PC-3 (cell line): ENCODE measurements around the gene BASP1. TPM values are rescaled to one million over a fixed set of nuclear protein-coding genes. Genes with fewer than 3 reads are reported as not detected.
A peak's percentile ranks its signal among the peaks of the same experiment; 100 is the strongest.

ENCODE experiments used
- ATAC-seq: fragments of 200-7000 bp; cut with Tn5 transposase; 2 replicates; pipeline ENCODE4 v1.9.1; 2020; ENCODE audit warnings: mild to moderate bottlenecking, moderate library complexity
- BruUV-seq: library from RNA; stranded (reverse); fragments of 400-500 nt; replicated peaks from 2 replicates; lab custom pipeline; 2021; lab: Mats Ljungman, UMichigan
- CTCF ChIA-PET: fragments of 300-600 bp; sonication (Branson Sonifier 250); formaldehyde crosslinking; loops from one replicate; lab custom pipeline; 2022; ENCODE audit warnings: antibody characterized with exemption; lab: Charles Lee
- POLR2A ChIA-PET: fragments of 300-600 bp; sonication (Branson Sonifier 250); formaldehyde crosslinking; loops from one replicate; lab custom pipeline; 2022; ENCODE audit warnings: antibody characterized with exemption; ENCODE audit not compliant: unreplicated experiment; lab: Charles Lee
- DNase-seq: peaks from one replicate; pipeline ENCODE4 v3.0.0-alpha.2; 2015
- H2AFZ ChIP-seq: fragments of 300-600 bp; sonication (generic); 2 replicates; pipeline ENCODE4 v1.6.0; 2016; ENCODE audit warnings: antibody characterized with exemption, low read length
- H3F3A ChIP-seq: fragments of 300-600 bp; sonication (generic); one replicate; pipeline ENCODE4 v1.6.0; 2017; ENCODE audit warnings: antibody characterized with exemption, low read length, control low read depth, mild to moderate bottlenecking; ENCODE audit not compliant: unreplicated experiment
- H3K27ac ChIP-seq: fragments of 300-600 bp; sonication (generic); 2 replicates; pipeline ENCODE4 v1.5.1; 2016; ENCODE audit warnings: mild to moderate bottlenecking, low read length
- H3K27me3 ChIP-seq: fragments of 300-600 bp; sonication (generic); 2 replicates; pipeline ENCODE4 v1.6.1; 2016; ENCODE audit warnings: low read length, mixed read lengths
- H3K36me3 ChIP-seq: fragments of 300-600 bp; sonication (generic); 2 replicates; pipeline ENCODE4 v1.6.1; 2016; ENCODE audit warnings: low read depth, mixed run types, low read length, mixed read lengths
- H3K4me1 ChIP-seq: fragments of 300-600 bp; sonication (generic); 2 replicates; pipeline ENCODE4 v1.5.1; 2016; ENCODE audit warnings: low read length; ENCODE audit not compliant: insufficient read depth
- H3K4me2 ChIP-seq: fragments of 300-600 bp; sonication (generic); 2 replicates; pipeline ENCODE4 v1.6.0; 2016; ENCODE audit warnings: low read length
- H3K4me3 ChIP-seq: fragments of 300-600 bp; sonication (generic); 2 replicates; pipeline ENCODE4 v1.5.1; 2016; ENCODE audit warnings: mild to moderate bottlenecking, low read length, mixed read lengths
- H3K79me2 ChIP-seq: fragments of 300-600 bp; sonication (generic); 2 replicates; pipeline ENCODE4 v1.6.1; 2017; ENCODE audit warnings: low read length, mixed read lengths
- H3K9ac ChIP-seq: fragments of 300-600 bp; sonication (generic); 2 replicates; pipeline ENCODE4 v1.6.0; 2016; ENCODE audit warnings: mild to moderate bottlenecking, low read length
- H3K9me2 ChIP-seq: fragments of 300-600 bp; sonication (generic); replicated peaks from 2 replicates; pipeline ENCODE4 v1.6.1; 2016; ENCODE audit warnings: mixed run types, low read length, mixed read lengths
- H3K9me3 ChIP-seq: fragments of 300-600 bp; sonication (generic); 2 replicates; pipeline ENCODE4 v1.6.1; 2016; ENCODE audit warnings: low read length, mixed read lengths
- H4K20me1 ChIP-seq: fragments of 300-600 bp; sonication (generic); 2 replicates; pipeline ENCODE4 v1.6.1; 2016; ENCODE audit warnings: low read length, mixed read lengths
- CTCF ChIP-seq: fragments of 300-600 bp; sonication (generic); conservative IDR thresholded peaks from 2 replicates; pipeline ENCODE4 v1.5.1; 2017; ENCODE audit warnings: antibody characterized with exemption, low read depth, mild to moderate bottlenecking, low read length
- EZH2 ChIP-seq: fragments of 300-600 bp; sonication (generic); IDR thresholded peaks from one replicate; pipeline ENCODE4 v1.6.1; 2017; ENCODE audit warnings: antibody characterized with exemption, mild to moderate bottlenecking, low read length; ENCODE audit not compliant: unreplicated experiment
- EZH2phosphoT487 ChIP-seq: fragments of 300-600 bp; sonication (generic); IDR thresholded peaks from 2 replicates; pipeline ENCODE4 v1.6.1; 2018; ENCODE audit warnings: mild to moderate bottlenecking, antibody characterized with exemption, low read length, borderline replicate concordance
- intact Hi-C: fragments of 100-400 bp; cut with micrococcal nuclease; formaldehyde crosslinking; loops from 2 replicates; pipeline ENCODE4 v1.9.0; 2023
- total RNA-seq: library from RNA; depleted of rRNA; stranded (reverse); fragments of >200 nt; gene quantifications from 2 replicates; pipeline ENCODE4 v1.2.3, GENCODE V29; 2014

Gene BASP1
- total RNA-seq, 1 experiment from 2014 or later, result 169 TPM

GRCh38 chr5:17238521-17239041 lies 21.1 kb downstream of the BASP1 start:
- peak overlapping the region; percentile 40 for H3K4me2 ChIP-seq
- intact Hi-C loops, result no loop called here
- no TSS peak for BruUV-seq
- no peaks in the 10 kb centered on the region for H3K9me2 ChIP-seq
- H4K20me1 ChIP-seq, result no peaks in the 10 kb centered on the region
- CTCF ChIA-PET, result no interaction called here
- H3F3A ChIP-seq, result peaks cover 7% of the 10 kb centered on the region
- POLR2A ChIA-PET, result interaction anchor here (0.7 kb wide), 1 partner anchor 11 kb away, joined by 5 read pairs; no protein-coding TSS in a partner anchor
- ATAC-seq, result peak; percentile 81
- no peaks in the 10 kb centered on the region for H3K9me3 ChIP-seq
- H3K9ac ChIP-seq, result no peak overlapping the region
- H3K4me1 ChIP-seq, result peaks cover 33% of the 10 kb centered on the region
- peaks cover 15% of the 10 kb centered on the region; the same call in 1 of the 2 replicates for H3K36me3 ChIP-seq
- H3K79me2 ChIP-seq, result peaks cover 94% of the 10 kb centered on the region
- no peaks in the 10 kb centered on the region for H3K27me3 ChIP-seq
- TF ChIP-seq EZH2phosphoT487, result no peak
- no peak for TF ChIP-seq CTCF
- no peak for TF ChIP-seq EZH2
- no peak overlapping the region for H3K4me3 ChIP-seq
- no peak overlapping the region for H2AFZ ChIP-seq
- peak; percentile 99 for DNase-seq
- H3K27ac ChIP-seq, result peak overlapping the region; percentile 57

GRCh38 chr5:17239953-17240352 lies 22.5 kb downstream of the BASP1 start:
- ChIA-PET POLR2A (no interaction called here), CTCF (no interaction called here)
- no TSS peak for BruUV-seq
- no peaks in the 10 kb centered on the region for H3K9me2 ChIP-seq
- DNase-seq (no peak), ATAC-seq (no peak)
- H3K4me2 ChIP-seq, result no peak overlapping the region
- no peak overlapping the region for H3K9ac ChIP-seq
- H3K36me3 ChIP-seq, result peaks cover 13% of the 10 kb centered on the region; the same call in 1 of the 2 replicates
- no peak overlapping the region for H3K27ac ChIP-seq
- peaks cover 93% of the 10 kb centered on the region for H3K79me2 ChIP-seq
- no peak overlapping the region for H3K4me3 ChIP-seq
- H3K27me3 ChIP-seq, result no peaks in the 10 kb centered on the region
- no peaks in the 10 kb centered on the region for H4K20me1 ChIP-seq
- H2AFZ ChIP-seq, result no peak overlapping the region
- peaks cover 7% of the 10 kb centered on the region for H3F3A ChIP-seq
- TF ChIP-seq EZH2phosphoT487 (no peak), CTCF (no peak), EZH2 (no peak)
- intact Hi-C loops, result no loop called here
- H3K4me1 ChIP-seq, result peaks cover 30% of the 10 kb centered on the region
- H3K9me3 ChIP-seq, result no peaks in the 10 kb centered on the region

- peaks cover 93% of the 10 kb centered on the region for H3K79me2 ChIP-seq
- H4K20me1 ChIP-seq, result no peaks in the 10 kb centered on the region
- ChIA-PET POLR2A (no interaction called here), CTCF (interaction anchor here (0.6 kb wide), 1 partner anchor 319 kb away, joined by 4 read pairs; no protein-coding TSS in a partner anchor)
- no TSS peak for BruUV-seq
- H3K36me3 ChIP-seq, result peaks cover 13% of the 10 kb centered on the region; the same call in 1 of the 2 replicates
- peaks cover 30% of the 10 kb centered on the region for H3K4me1 ChIP-seq
- H3K9ac ChIP-seq, result no peak overlapping the region
- no peak overlapping the region for H3K27ac ChIP-seq
- H3K4me2 ChIP-seq, result no peak overlapping the region
- H3K9me3 ChIP-seq, result no peaks in the 10 kb centered on the region
- H3K9me2 ChIP-seq, result no peaks in the 10 kb centered on the region
- H3K27me3 ChIP-seq, result no peaks in the 10 kb centered on the region
- H2AFZ ChIP-seq, result no peak overlapping the region
- TF ChIP-seq EZH2, result no peak
- TF ChIP-seq EZH2phosphoT487, result no peak
- no peak for TF ChIP-seq CTCF
- H3K4me3 ChIP-seq, result no peak overlapping the region
- DNase-seq, result no peak
- intact Hi-C loops, result no loop called here
- H3F3A ChIP-seq, result peaks cover 7% of the 10 kb centered on the region
- ATAC-seq, result no peak
These were observed 23.1 kb downstream of the BASP1 start for GRCh38 chr5:17240487-17240886.
